K562 (cell line): ENCODE measurements around the gene TMEM187. TPM values are rescaled to one million over a fixed set of nuclear protein-coding genes. Genes with fewer than 3 reads are reported as not detected.

Experiments
- ATAC-seq: fragments of 200-7000 bp; cut with Tn5 transposase; 3 replicates; pipeline ENCODE4 v1.9.1; 2020; ENCODE audit warnings: moderate library complexity
- BruUV-seq: library from RNA; stranded (reverse); fragments of 400-500 nt; replicated peaks from 2 replicates; lab custom pipeline; 2021; lab: Mats Ljungman, UMichigan
- CTCF ChIA-PET: fragments of 300-600 bp; formaldehyde crosslinking; extraction: SDS; loops from one replicate; lab custom pipeline; 2021; ENCODE audit warnings: low intra/inter-chr PET ratio; lab: Yijun Ruan, JAX
- POLR2A ChIA-PET: fragments of 300-600, 350-650 bp; sonication (Branson Sonifier 250); formaldehyde crosslinking; extraction: SDS; loops from one replicate; lab custom pipeline; 2021; ENCODE audit warnings: antibody characterized with exemption, inconsistent platforms; lab: Yijun Ruan, JAX
- DNase-seq, 4 experiments: peaks; one replicate each; pipeline versions ENCODE4 v3.0.0 to v3.0.0-alpha.2; 2011 to 2018; ENCODE audit warnings: low spot score in 3 of 4, mixed read lengths in 3 of 4; ENCODE audit errors: extremely low read depth in 1 of 4
- FAIRE-seq: peaks from 2 replicates; lab custom pipeline; 2011; peaks lifted over from hg19 to GRCh38; lab: Jason Lieb, UNC
- H2AFZ ChIP-seq: 2 replicates; pipeline ENCODE4 v1.6.0; 2011; ENCODE audit warnings: low read depth, low read length, control low read depth, inconsistent platforms
- H3K27ac ChIP-seq: fragments of 200-600 bp; 3 replicates; pipeline ENCODE4 v1.8.0; 2011; ENCODE audit warnings: low read depth, mild to moderate bottlenecking, control low read depth, inconsistent platforms, low read length, moderate library complexity, mixed read lengths; ENCODE audit errors: extremely low read depth
- H3K27me3 ChIP-seq, 2 experiments: fragments of 300-600 bp in 1 of 2; 2 replicates in 1 of 2; 3 replicates in 1 of 2; pipeline versions ENCODE4 v1.6.0 to v1.8.0; 2011; ENCODE audit warnings: inconsistent platforms in 2 of 2, low read length in 2 of 2, mild to moderate bottlenecking in 1 of 2, mixed read lengths in 1 of 2, moderate library complexity in 1 of 2; ENCODE audit not compliant: control insufficient read depth in 2 of 2, insufficient read depth in 2 of 2
- H3K36me3 ChIP-seq: fragments of 300-600 bp; 3 replicates; pipeline ENCODE4 v1.8.0; 2011; ENCODE audit warnings: mild to moderate bottlenecking, low read length, inconsistent platforms; ENCODE audit not compliant: control insufficient read depth, insufficient read depth
- H3K4me1 ChIP-seq, 2 experiments: fragments of 200-600 bp in 1 of 2; replicated peaks in 1 of 2; 2 replicates in 1 of 2; 3 replicates in 1 of 2; pipeline versions ENCODE4 v1.5.1 to v1.8.0; 2011; ENCODE audit warnings: inconsistent platforms in 2 of 2, low read length in 2 of 2, mild to moderate bottlenecking in 1 of 2, mixed read lengths in 1 of 2, moderate library complexity in 1 of 2; ENCODE audit not compliant: control insufficient read depth in 2 of 2, insufficient read depth in 2 of 2
- H3K4me2 ChIP-seq: 2 replicates; pipeline ENCODE4 v1.6.1; 2011; ENCODE audit warnings: low read length, control low read depth, inconsistent platforms, mixed read lengths; ENCODE audit not compliant: insufficient read depth
- H3K4me3 ChIP-seq: fragments of 200-600 bp; sonication (generic), shearing (Covaris generic); 2 replicates; pipeline ENCODE4 v1.5.1; 2016; ENCODE audit warnings: control low read depth, inconsistent platforms
- H3K79me2 ChIP-seq: fragments of 200-600 bp; 3 replicates; pipeline ENCODE4 v1.8.0; 2011; ENCODE audit warnings: low read length, inconsistent platforms; ENCODE audit not compliant: control insufficient read depth, insufficient read depth
- H3K9ac ChIP-seq, 2 experiments: 2 replicates each; pipeline versions ENCODE4 v1.6.0 to v1.6.1; 2011; ENCODE audit warnings: low read depth in 2 of 2, low read length in 2 of 2, control low read depth in 1 of 2, inconsistent platforms in 1 of 2, mild to moderate bottlenecking in 1 of 2, mixed read lengths in 1 of 2; ENCODE audit not compliant: insufficient read depth in 1 of 2
- H3K9me1 ChIP-seq: one replicate; pipeline ENCODE4 v1.6.0; 2011; ENCODE audit warnings: inconsistent platforms, mild to moderate bottlenecking, low read length, moderate library complexity; ENCODE audit not compliant: control insufficient read depth, insufficient read depth
- H3K9me3 ChIP-seq: replicated peaks from 2 replicates; pipeline ENCODE4 v1.5.1; 2011; ENCODE audit warnings: low read depth, low read length, inconsistent platforms; ENCODE audit not compliant: control insufficient read depth, insufficient read depth
- H4K20me1 ChIP-seq: replicated peaks from 2 replicates; pipeline ENCODE4 v1.6.1; 2011; ENCODE audit warnings: low read length, inconsistent platforms, mixed read lengths; ENCODE audit not compliant: control insufficient read depth, insufficient read depth
- C11orf30 ChIP-seq: fragments of 450-650 bp; IDR thresholded peaks from 2 replicates; pipeline ENCODE4 v1.6.1; 2016; ENCODE audit warnings: low read depth, mild to moderate bottlenecking
- CREBBP ChIP-seq: IDR thresholded peaks from one replicate; pipeline ENCODE4 v1.6.1; 2012; ENCODE audit warnings: low read depth, mild to moderate bottlenecking, control low read depth, inconsistent platforms, low read length
- EHMT2 ChIP-seq: fragments of 450-650 bp; IDR thresholded peaks from 2 replicates; pipeline ENCODE4 v1.6.1; 2018; ENCODE audit warnings: antibody characterized with exemption
- FOXM1 ChIP-seq, 2 experiments: fragments of 450-650 bp in 1 of 2; sonication (generic) in 1 of 2; formaldehyde crosslinking in 1 of 2; IDR thresholded peaks; 2 replicates each; pipeline versions ENCODE4 v1.6.1 to v1.9.0; 2017 to 2022; ENCODE audit warnings: low read depth in 2 of 2, mild to moderate bottlenecking in 2 of 2, missing genetic modification reagents in 1 of 2, moderate library complexity in 1 of 2
- GATAD2A ChIP-seq: fragments of 450-650 bp; IDR thresholded peaks from 2 replicates; pipeline ENCODE4 v1.6.1; 2017
- HLTF ChIP-seq: fragments of 450-650 bp; IDR thresholded peaks from 2 replicates; pipeline ENCODE4 v1.6.1; 2016
- MAFF ChIP-seq: IDR thresholded peaks from 2 replicates; pipeline ENCODE4 v1.6.1; 2012; ENCODE audit warnings: low read length, improper control_type of control experiment
- MYBL2 ChIP-seq, 2 experiments: fragments of 450-650 bp in 1 of 2; sonication (generic) in 1 of 2; formaldehyde crosslinking in 1 of 2; IDR thresholded peaks; 2 replicates each; pipeline versions ENCODE4 v1.6.1 to v1.8.1; 2017 to 2022; ENCODE audit warnings: borderline replicate concordance in 1 of 2, inconsistent platforms in 1 of 2, low read depth in 1 of 2, mild to moderate bottlenecking in 1 of 2, missing genetic modification reagents in 1 of 2, moderate library complexity in 1 of 2
- NFIX ChIP-seq: fragments of 250-450 bp; sonication (Bioruptor Pico); IDR thresholded peaks from 2 replicates; pipeline ENCODE4 v1.4.0; 2020; ENCODE audit warnings: low read depth, mild to moderate bottlenecking, moderate library complexity
- RBBP5 ChIP-seq: fragments of 200-600 bp; sonication (generic); IDR thresholded peaks from 2 replicates; pipeline ENCODE4 v1.6.1; 2012; ENCODE audit warnings: borderline replicate concordance, mild to moderate bottlenecking, low read length, control low read depth, inconsistent platforms; ENCODE audit not compliant: insufficient read depth, poor library complexity, severe bottlenecking
- RNF2 ChIP-seq: sonication (generic); IDR thresholded peaks from 2 replicates; pipeline ENCODE4 v1.6.1; 2016
- TAL1 ChIP-seq: fragments of 450-650 bp; IDR thresholded peaks from 2 replicates; pipeline ENCODE4 v1.6.1; 2016; ENCODE audit warnings: mild to moderate bottlenecking
- TSC22D4 ChIP-seq: fragments of 450-650 bp; IDR thresholded peaks from 2 replicates; pipeline ENCODE4 v1.6.1; 2016; ENCODE audit warnings: missing genetic modification characterization, missing biosample characterization, control low read depth
- ZBTB11 ChIP-seq, 3 experiments: fragments of 200-800 bp in 1 of 3; fragments of 250-450 bp in 1 of 3; fragments of 450-650 bp in 1 of 3; sonication (Bioruptor Pico) in 1 of 3; sonication (Bioruptor generic) in 1 of 3; formaldehyde crosslinking in 1 of 3; IDR thresholded peaks; 2 replicates each; pipeline versions ENCODE4 v1.6.1 to v1.8.0; 2016 to 2022; ENCODE audit warnings: mild to moderate bottlenecking in 2 of 3, missing genetic modification characterization in 2 of 3, missing compliant biosample characterization in 1 of 3, moderate library complexity in 1 of 3
- ZNF316 ChIP-seq: fragments of 450-650 bp; IDR thresholded peaks from 2 replicates; pipeline ENCODE4 v1.6.1; 2016
- ZNF655 ChIP-seq: fragments of 250-450 bp; sonication (Bioruptor Pico); IDR thresholded peaks from 2 replicates; pipeline ENCODE4 v1.5.0; 2021
- ZNF740 ChIP-seq, 3 experiments: fragments of 200-800 bp in 1 of 3; sonication (Bioruptor generic) in 1 of 3; sonication (generic) in 1 of 3; formaldehyde crosslinking in 1 of 3; IDR thresholded peaks; 2 replicates each; pipeline versions ENCODE4 v1.6.1 to v1.8.0; 2016 to 2022; ENCODE audit warnings: mild to moderate bottlenecking in 2 of 3, missing compliant biosample characterization in 2 of 3, missing genetic modification characterization in 2 of 3, missing genetic modification reagents in 1 of 3
- ZNF75A ChIP-seq: fragments of 450-650 bp; formaldehyde crosslinking; IDR thresholded peaks from 2 replicates; pipeline ENCODE4 v1.4.0; 2020; ENCODE audit warnings: mild to moderate bottlenecking
- WGBS: fragments of 100-300 bp; shearing (Covaris generic); methylation state at CpG from one replicate; pipeline ENCODE4 v1.1.6; 2016; ENCODE audit warnings: low coverage, mixed read lengths; ENCODE audit not compliant: insufficient coverage; ENCODE audit errors: missing lambda C conversion rate; 5-methylcytosine and 5-hydroxymethylcytosine counted together
- in situ Hi-C: fragments of 300-500 bp; cut with MboI; formaldehyde crosslinking; loops from 4 replicates; pipeline ENCODE4 v1.15.0; 2018; ENCODE audit warnings: inconsistent platforms, mixed read lengths
- intact Hi-C: fragments of 100-400 bp; cut with micrococcal nuclease; formaldehyde crosslinking; loops from 2 replicates; pipeline ENCODE4 v1.14.2; 2022
- polyA plus RNA-seq, 8 experiments: library from polyadenylated mRNA; depleted of rRNA in 4 of 8; stranded (reverse) in 5 of 8; unstranded in 3 of 8; fragments of >200 nt; fragmentation: Nextera tagmentation in 2 of 8; fragmentation: Illumina TruSeq in 1 of 8; extraction: Ambion mirVana in 2 of 8; extraction: Trizol in 1 of 8; gene quantifications; 2 replicates each; pipeline versions ENCODE4 v1.2.1 to v1.2.3, GENCODE V29; 2011 to 2014; ENCODE audit warnings: inconsistent platforms in 1 of 8, missing spikeins in 1 of 8
- total RNA-seq, 7 experiments: library from RNA; depleted of rRNA in 6 of 7; stranded (reverse); fragments of >200 nt in 6 of 7; fragmentation: Illumina TruSeq in 2 of 7; extraction: Trizol in 2 of 7; gene quantifications; 2 replicates each; pipeline versions ENCODE4 v1.2.1 to v1.2.3, GENCODE V29; 2011 to 2021; ENCODE audit warnings: low replicate concordance in 1 of 7

TMEM187 gene
- total and polyA plus RNA-seq, 9 of the 15 experiments (the other 6 are each of a cell fraction or from before 2014, with no cell fraction given) = 0.13 to 6.4 (median 1.6) TPM

GRCh38 chrX:153931151-153931550 is 41.4 kb upstream of the TMEM187 start:
- Histone ChIP-seq H3K4me1 (peaks cover 27 to 65% of the 10 kb centered on the region in 2 experiments; a peak in 4 of 5 replicates), H3K79me2 (peaks cover 50% of the 10 kb centered on the region), H3K4me3 (no peak overlapping the region), H3K27ac (no peak overlapping the region), H2AFZ (no peak overlapping the region), H3K27me3 (no peaks in the 10 kb centered on the region), H3K4me2 (no peak overlapping the region), H3K9me3 (no peaks in the 10 kb centered on the region), H3K9me1 (no peaks in the 10 kb centered on the region), H3K9ac (peak overlapping the region in 1 of 2 experiments; percentile 78; a peak in 2 of 4 replicates), H3K36me3 (peaks cover 48% of the 10 kb centered on the region), H4K20me1 (no peaks in the 10 kb centered on the region)
- no peak for DNase-seq
- FAIRE-seq = no peak
- POLR2A ChIA-PET = interaction anchor here (0.5 to 0.6 kb wide), 2 partner anchors 16 to 38 kb away, joined by 3 read pairs; no protein-coding TSS in a partner anchor
- in situ Hi-C loops (no loop called here), intact Hi-C loops (no loop called here)
- no peak for ATAC-seq
- BruUV-seq = no TSS peak
- CTCF ChIA-PET = no interaction called here
- WGBS = 91% methylated on average over 6 of the region's 8 CpGs
- TF ChIP-seq ZNF316 (peak; percentile 68), EHMT2 (no peak), ZBTB11 (CRISPR knock-in tag; IDR thresholded peaks at IDR 0.05) (no peak), FOXM1 (IDR thresholded peaks at IDR 0.05; ENCODE audit: low read depth) (no peak), FOXM1 (CRISPR knock-in tag; IDR thresholded peaks at IDR 0.05; ENCODE audit: low read depth) (no peak), GATAD2A (no peak), C11orf30 (peak; percentile 31; the same call in 1 of the 2 replicates), ZNF75A (CRISPR knock-in tag) (no peak), CREBBP (no peak), HLTF (no peak), TAL1 (no peak), NFIX (CRISPR knock-in tag) (no peak), ZNF655 (CRISPR knock-in tag) (no peak), ZNF740 (CRISPR knock-in tag; IDR thresholded peaks at IDR 0.05) (no peak), ZNF740 (tag; IDR thresholded peaks at IDR 0.05) (no peak), MAFF (peak; percentile 5; the same call in 1 of the 2 replicates), RNF2 (no peak), MYBL2 (IDR thresholded peaks at IDR 0.05; ENCODE audit: low read depth) (no peak), MYBL2 (CRISPR knock-in tag; IDR thresholded peaks at IDR 0.05; ENCODE audit: borderline replicate concordance) (no peak), TSC22D4 (tag) (no peak), RBBP5 (no peak)
